H9 (cell line): ENCODE measurements around the gene DNMT3L. TPM values are rescaled to one million over a fixed set of nuclear protein-coding genes. Genes with fewer than 3 reads are reported as not detected.

Experiments
- DNase-seq: peaks from one replicate; pipeline ENCODE4 v3.0.0-alpha.2; 2017
- H2AFZ ChIP-seq: one replicate; pipeline ENCODE4 v1.6.1; 2013; ENCODE audit warnings: mild to moderate bottlenecking, low read length, control low read depth, moderate library complexity
- H2AK5ac ChIP-seq: 2 replicates; pipeline ENCODE4 v1.6.1; 2013; ENCODE audit warnings: low read length, control low read depth, mixed read lengths; ENCODE audit not compliant: insufficient read length
- H2BK120ac ChIP-seq: one replicate; pipeline ENCODE4 v1.6.1; 2013; ENCODE audit warnings: low read depth, mild to moderate bottlenecking, low read length, control low read depth, inconsistent platforms; ENCODE audit not compliant: poor library complexity, severe bottlenecking
- H2BK12ac ChIP-seq: 2 replicates; pipeline ENCODE4 v1.6.1; 2013; ENCODE audit warnings: low read length, control low read depth, mixed read lengths, low read depth; ENCODE audit not compliant: insufficient read length
- H2BK15ac ChIP-seq: 2 replicates; pipeline ENCODE4 v1.6.1; 2013; ENCODE audit warnings: low read depth, low read length, control low read depth
- H2BK20ac ChIP-seq: one replicate; pipeline ENCODE4 v1.6.1; 2013; ENCODE audit warnings: low read depth, mild to moderate bottlenecking, low read length, control low read depth, inconsistent platforms; ENCODE audit not compliant: poor library complexity, severe bottlenecking
- H2BK5ac ChIP-seq: 2 replicates; pipeline ENCODE4 v1.6.1; 2013; ENCODE audit warnings: low read length, control low read depth, mixed read lengths; ENCODE audit not compliant: insufficient read length
- H3K14ac ChIP-seq: 2 replicates; pipeline ENCODE4 v1.6.1; 2013; ENCODE audit warnings: low read length, control low read depth; ENCODE audit not compliant: insufficient read depth
- H3K18ac ChIP-seq: 2 replicates; pipeline ENCODE4 v1.6.1; 2013; ENCODE audit warnings: low read depth, mild to moderate bottlenecking, mixed read lengths, low read length, control low read depth; ENCODE audit not compliant: insufficient read length
- H3K23ac ChIP-seq: 2 replicates; pipeline ENCODE4 v1.6.1; 2013; ENCODE audit warnings: low read length, control low read depth, mixed read lengths, low read depth; ENCODE audit not compliant: insufficient read length
- H3K23me2 ChIP-seq: 2 replicates; pipeline ENCODE4 v1.6.1; 2013; ENCODE audit warnings: low read depth, mild to moderate bottlenecking, mixed read lengths, low read length, control low read depth; ENCODE audit not compliant: insufficient read length, poor library complexity, severe bottlenecking
- H3K27ac ChIP-seq: 2 replicates; pipeline ENCODE4 v1.5.1; 2013; ENCODE audit warnings: low read length, control low read depth, mixed read lengths, low read depth; ENCODE audit not compliant: insufficient read length
- H3K27me3 ChIP-seq: 2 replicates; pipeline ENCODE4 v1.6.1; 2013; ENCODE audit warnings: low read length, control low read depth, inconsistent platforms; ENCODE audit not compliant: insufficient read depth
- H3K4ac ChIP-seq: 2 replicates; pipeline ENCODE4 v1.6.1; 2013; ENCODE audit warnings: low read depth, mild to moderate bottlenecking, control low read depth, inconsistent platforms, low read length, moderate library complexity
- H3K4me1 ChIP-seq: 2 replicates; pipeline ENCODE4 v1.6.1; 2013; ENCODE audit warnings: low read length, control low read depth, inconsistent platforms; ENCODE audit not compliant: insufficient read depth
- H3K4me2 ChIP-seq: 2 replicates; pipeline ENCODE4 v1.6.1; 2013; ENCODE audit warnings: low read length, control low read depth, mixed read lengths; ENCODE audit not compliant: insufficient read length, insufficient read depth
- H3K56ac ChIP-seq: 2 replicates; pipeline ENCODE4 v1.6.1; 2013; ENCODE audit warnings: low read depth, mild to moderate bottlenecking, mixed read lengths, low read length, control low read depth; ENCODE audit not compliant: insufficient read length
- H3K79me1 ChIP-seq: 2 replicates; pipeline ENCODE4 v1.6.1; 2013; ENCODE audit warnings: low read depth, mild to moderate bottlenecking, moderate library complexity, low read length, control low read depth, inconsistent platforms; ENCODE audit not compliant: insufficient read depth, poor library complexity, severe bottlenecking
- H3K79me2 ChIP-seq: 2 replicates; pipeline ENCODE4 v1.6.1; 2013; ENCODE audit warnings: low read length, control low read depth, inconsistent platforms; ENCODE audit not compliant: insufficient read depth
- H3K9ac ChIP-seq: 2 replicates; pipeline ENCODE4 v1.6.1; 2013; ENCODE audit warnings: low read length, control low read depth, mixed read lengths; ENCODE audit not compliant: insufficient read length; ENCODE audit errors: extremely low read depth
- H3K9me3 ChIP-seq: one replicate; pipeline ENCODE4 v1.6.1; 2013; ENCODE audit warnings: low read depth, low read length, inconsistent platforms; ENCODE audit not compliant: control insufficient read depth
- H3T11ph ChIP-seq: one replicate; pipeline ENCODE4 v1.6.1; 2013; ENCODE audit warnings: mild to moderate bottlenecking, low read length, control low read depth, inconsistent platforms
- H4K20me1 ChIP-seq: one replicate; pipeline ENCODE4 v1.6.1; 2013; ENCODE audit not compliant: control insufficient read depth, insufficient read length, insufficient read depth
- H4K5ac ChIP-seq: 2 replicates; pipeline ENCODE4 v1.6.1; 2013; ENCODE audit warnings: low read depth, mild to moderate bottlenecking, mixed read lengths, low read length, control low read depth; ENCODE audit not compliant: insufficient read length
- H4K8ac ChIP-seq: replicated peaks from 2 replicates; pipeline ENCODE4 v1.6.1; 2013; ENCODE audit warnings: low read length, control low read depth, mixed read lengths, low read depth; ENCODE audit not compliant: insufficient read length
- H4K91ac ChIP-seq: 2 replicates; pipeline ENCODE4 v1.6.1; 2013; ENCODE audit warnings: low read depth, mild to moderate bottlenecking, moderate library complexity, mixed read lengths, low read length, control low read depth; ENCODE audit not compliant: insufficient read length
- H3K27ac Mint-ChIP-seq, 3 experiments: 2 replicates in 2 of 3; 3 replicates in 1 of 3; pipeline ENCODE4 v1.8.0; 2020 to 2021; ENCODE audit warnings: mixed read lengths in 3 of 3, mild to moderate bottlenecking in 1 of 3, moderate library complexity in 1 of 3
- H3K27me3 Mint-ChIP-seq: 2 replicates; pipeline ENCODE4 v1.8.0; 2021; ENCODE audit warnings: low read depth, mild to moderate bottlenecking, moderate library complexity, mixed read lengths
- H3K36me3 Mint-ChIP-seq, 3 experiments: 2 replicates in 2 of 3; 3 replicates in 1 of 3; pipeline ENCODE4 v1.8.0; 2020 to 2021; ENCODE audit warnings: low read depth in 3 of 3, mixed read lengths in 3 of 3; ENCODE audit not compliant: insufficient read depth in 1 of 3
- H3K4me1 Mint-ChIP-seq, 2 experiments: 2 replicates each; pipeline ENCODE4 v1.8.0; 2020; ENCODE audit warnings: mixed read lengths in 2 of 2
- H3K4me3 Mint-ChIP-seq, 2 experiments: 2 replicates in 1 of 2; 3 replicates in 1 of 2; pipeline ENCODE4 v1.8.0; 2020 to 2021; ENCODE audit warnings: mild to moderate bottlenecking in 2 of 2, mixed read lengths in 2 of 2, moderate library complexity in 1 of 2
- H3K9me3 Mint-ChIP-seq, 2 experiments: 2 replicates in 1 of 2; 3 replicates in 1 of 2; pipeline ENCODE4 v1.8.0; 2020; ENCODE audit warnings: mild to moderate bottlenecking in 2 of 2, mixed read lengths in 2 of 2, moderate library complexity in 1 of 2
- WGBS: extraction: QIAGEN DNeasy Blood & Tissue Kit; methylation state at CpG from one replicate; pipeline ENCODE4 v1.1.7; 2013; ENCODE audit warnings: missing lambda C conversion rate, low lambda C conversion rate, mixed read lengths; ENCODE audit not compliant: insufficient read length; ENCODE audit errors: extremely low coverage; 5-methylcytosine and 5-hydroxymethylcytosine counted together
- total RNA-seq: library from RNA; stranded (reverse); gene quantifications from 2 replicates; pipeline ENCODE4 v1.2.1, GENCODE V29; 2021
- TF ChIP-seq, protein P1 (sequence below): fragments of 200-600 bp; sonication (generic); conservative IDR thresholded peaks from 3 replicates; pipeline ENCODE4 v1.8.0; 2021; ENCODE audit warnings: antibody characterized with exemption, mild to moderate bottlenecking

Gene DNMT3L
- total RNA-seq, 1 experiment from 2014 or later = 0.77 TPM

DNA sequence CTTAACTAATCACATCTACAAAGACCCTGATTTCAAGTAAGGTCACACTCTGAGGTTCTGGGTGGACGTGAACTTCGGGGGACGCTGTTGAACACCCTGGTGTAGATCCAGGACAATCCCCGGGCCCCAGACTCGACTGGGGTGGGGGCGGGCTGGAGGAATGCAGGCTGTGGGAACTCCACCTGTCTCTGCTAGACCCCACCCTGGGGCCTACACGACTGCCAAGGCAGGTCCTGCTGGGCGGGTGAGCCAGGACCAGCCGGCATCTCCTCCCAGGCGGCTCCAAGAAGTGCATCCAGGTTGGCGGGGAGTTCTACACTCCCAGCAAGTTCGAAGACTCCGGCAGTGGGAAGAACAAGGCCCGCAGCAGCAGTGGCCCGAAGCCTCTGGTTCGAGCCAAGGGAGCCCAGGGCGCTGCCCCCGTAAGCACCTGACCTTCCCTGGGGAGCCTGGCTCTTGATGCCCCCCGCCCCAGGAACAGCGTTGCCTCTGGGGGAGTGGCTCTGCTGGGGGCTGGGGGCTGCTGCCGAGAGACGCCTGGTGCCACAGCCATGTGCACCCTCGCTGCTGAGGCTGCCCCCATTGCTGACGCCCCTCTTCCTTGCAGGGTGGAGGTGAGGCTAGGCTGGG is 27.8 kb upstream of the DNMT3L start:
- no peak overlapping the region for H3K14ac ChIP-seq
- H3K18ac ChIP-seq = no peak overlapping the region
- no peaks in the 10 kb centered on the region for H3K9me3 ChIP-seq
- H2BK12ac ChIP-seq = no peak overlapping the region
- H3K27ac ChIP-seq = no peak overlapping the region
- H3K27me3 Mint-ChIP-seq = peaks cover 6% of the 10 kb centered on the region
- H3K79me2 ChIP-seq = no peaks in the 10 kb centered on the region
- H3K23me2 ChIP-seq = no peaks in the 10 kb centered on the region
- no peak overlapping the region for H3K4me2 ChIP-seq
- H3K79me1 ChIP-seq = no peaks in the 10 kb centered on the region
- H3K4me3 Mint-ChIP-seq = no peak overlapping the region
- no peak overlapping the region for H3K27ac Mint-ChIP-seq
- H2AK5ac ChIP-seq = no peak overlapping the region
- no peak overlapping the region for H2BK15ac ChIP-seq
- no peaks in the 10 kb centered on the region for H4K20me1 ChIP-seq
- no peak overlapping the region for H4K91ac ChIP-seq
- H3K56ac ChIP-seq = no peak overlapping the region
- H2BK120ac ChIP-seq = no peak overlapping the region
- no peak overlapping the region for H2AFZ ChIP-seq
- H3K36me3 Mint-ChIP-seq = no peaks in the 10 kb centered on the region
- no peaks in the 10 kb centered on the region for H3K9me3 Mint-ChIP-seq
- H4K5ac ChIP-seq = no peak overlapping the region
- WGBS = no CpG with 5 or more reads among the region's 24 CpGs
- H3K27me3 ChIP-seq = no peaks in the 10 kb centered on the region
- H3K4ac ChIP-seq = no peak overlapping the region
- TF ChIP-seq, protein P1, sequence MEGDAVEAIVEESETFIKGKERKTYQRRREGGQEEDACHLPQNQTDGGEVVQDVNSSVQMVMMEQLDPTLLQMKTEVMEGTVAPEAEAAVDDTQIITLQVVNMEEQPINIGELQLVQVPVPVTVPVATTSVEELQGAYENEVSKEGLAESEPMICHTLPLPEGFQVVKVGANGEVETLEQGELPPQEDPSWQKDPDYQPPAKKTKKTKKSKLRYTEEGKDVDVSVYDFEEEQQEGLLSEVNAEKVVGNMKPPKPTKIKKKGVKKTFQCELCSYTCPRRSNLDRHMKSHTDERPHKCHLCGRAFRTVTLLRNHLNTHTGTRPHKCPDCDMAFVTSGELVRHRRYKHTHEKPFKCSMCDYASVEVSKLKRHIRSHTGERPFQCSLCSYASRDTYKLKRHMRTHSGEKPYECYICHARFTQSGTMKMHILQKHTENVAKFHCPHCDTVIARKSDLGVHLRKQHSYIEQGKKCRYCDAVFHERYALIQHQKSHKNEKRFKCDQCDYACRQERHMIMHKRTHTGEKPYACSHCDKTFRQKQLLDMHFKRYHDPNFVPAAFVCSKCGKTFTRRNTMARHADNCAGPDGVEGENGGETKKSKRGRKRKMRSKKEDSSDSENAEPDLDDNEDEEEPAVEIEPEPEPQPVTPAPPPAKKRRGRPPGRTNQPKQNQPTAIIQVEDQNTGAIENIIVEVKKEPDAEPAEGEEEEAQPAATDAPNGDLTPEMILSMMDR = no peak
- no peak for DNase-seq
- H2BK20ac ChIP-seq = no peak overlapping the region
- H3K4me1 ChIP-seq = no peaks in the 10 kb centered on the region
- H4K8ac ChIP-seq = no peak overlapping the region
- H2BK5ac ChIP-seq = no peak overlapping the region
- H3K23ac ChIP-seq = no peak overlapping the region
- H3K4me1 Mint-ChIP-seq = peaks cover 1 to 4% of the 10 kb centered on the region in 2 experiments; a peak in 3 of 4 replicates
- no peak overlapping the region for H3T11ph ChIP-seq
- no peak overlapping the region for H3K9ac ChIP-seq
